HuH-7.5 (cell line): ENCODE data around the gene KCNC4.

Experiments used
- DNase-seq: peaks from one replicate; pipeline ENCODE4 v3.0.0; 2011; ENCODE audit warnings: low spot score

The KCNC4 gene

DNA sequence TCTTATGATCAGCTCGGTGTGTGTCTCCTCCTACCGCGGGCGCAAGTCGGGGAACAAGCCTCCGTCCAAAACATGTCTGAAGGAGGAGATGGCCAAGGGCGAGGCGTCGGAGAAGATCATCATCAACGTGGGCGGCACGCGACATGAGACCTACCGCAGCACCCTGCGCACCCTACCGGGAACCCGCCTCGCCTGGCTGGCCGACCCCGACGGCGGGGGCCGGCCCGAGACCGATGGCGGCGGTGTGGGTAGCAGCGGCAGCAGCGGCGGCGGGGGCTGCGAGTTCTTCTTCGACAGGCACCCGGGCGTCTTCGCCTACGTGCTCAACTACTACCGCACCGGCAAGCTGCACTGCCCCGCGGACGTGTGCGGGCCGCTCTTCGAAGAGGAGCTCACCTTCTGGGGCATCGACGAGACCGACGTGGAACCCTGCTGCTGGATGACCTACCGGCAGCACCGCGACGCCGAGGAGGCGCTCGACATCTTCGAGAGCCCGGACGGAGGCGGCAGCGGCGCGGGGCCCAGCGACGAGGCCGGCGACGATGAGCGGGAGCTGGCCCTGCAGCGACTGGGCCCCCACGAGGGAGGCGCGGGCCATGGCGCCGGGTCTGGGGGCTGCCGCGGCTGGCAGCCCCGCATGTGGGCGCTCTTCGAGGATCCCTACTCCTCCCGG is 1.5 kb downstream of the KCNC4 start:
- DNase-seq, result no peak

DNA sequence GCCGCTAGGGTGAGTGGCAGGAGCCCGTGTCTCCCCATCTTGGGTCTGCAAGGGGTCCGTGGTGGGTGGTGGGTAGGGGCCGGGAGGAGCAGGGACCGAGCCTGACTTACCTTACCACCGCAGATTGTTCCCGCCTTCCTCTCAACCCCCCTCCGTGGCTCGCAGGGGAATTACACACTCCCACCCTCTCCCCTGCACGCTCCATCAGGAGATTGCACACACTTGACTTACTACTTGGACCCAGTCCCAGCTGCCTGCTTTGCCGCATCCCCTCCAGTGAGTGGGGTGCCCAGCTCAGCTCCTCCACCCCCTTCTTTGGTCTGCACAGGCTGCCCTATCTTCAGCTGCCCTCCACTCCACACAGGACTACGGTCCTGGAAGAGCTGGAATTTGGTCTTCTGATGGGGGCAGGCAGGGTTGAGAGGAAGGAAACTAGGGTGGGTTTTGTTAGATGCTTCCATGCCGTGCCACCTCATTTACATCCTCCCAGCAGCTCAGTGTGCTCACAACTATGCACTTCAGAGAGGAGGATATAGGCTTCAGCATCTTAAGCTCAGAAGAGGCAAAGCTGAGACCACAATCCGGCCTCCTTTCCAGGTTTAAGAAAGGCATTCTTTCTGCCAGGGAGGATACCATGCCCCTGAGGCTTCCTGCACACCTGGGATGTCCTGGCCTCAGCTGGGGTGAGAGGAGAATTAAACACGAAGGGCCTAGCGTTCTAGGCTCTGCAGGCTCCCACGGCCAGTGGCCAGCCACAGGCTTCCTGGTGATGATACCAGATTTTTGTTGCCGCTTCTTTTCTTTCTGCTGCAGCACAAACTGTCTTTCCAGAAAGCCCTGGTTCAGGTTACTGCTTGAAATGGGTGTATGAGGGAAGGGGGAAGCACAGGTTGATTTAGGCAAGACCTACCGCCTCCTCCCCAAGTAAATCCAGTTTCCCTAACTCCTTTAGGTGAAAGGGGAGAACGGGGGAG is 2.3 kb downstream of the KCNC4 start:
- DNase-seq, result no peak

DNA sequence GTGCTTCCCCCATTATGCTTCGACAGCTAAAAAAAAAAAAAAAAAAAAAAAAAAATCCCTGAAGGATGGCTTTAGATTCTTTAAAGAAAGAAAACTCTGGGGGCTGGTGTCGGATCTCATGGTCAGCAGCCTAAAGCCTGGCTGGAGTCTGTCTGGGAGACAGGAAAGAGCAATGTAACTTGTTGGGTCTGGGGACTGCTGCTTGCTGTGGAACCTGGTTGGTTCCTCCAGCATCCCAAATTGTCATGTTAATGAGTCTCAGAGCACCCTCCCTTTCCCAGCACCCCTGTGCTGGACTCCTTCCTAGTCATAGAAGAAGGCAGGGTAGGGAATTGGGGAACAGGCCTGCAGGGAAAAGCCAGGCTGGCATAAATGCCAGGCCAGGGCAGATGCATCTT is 3.0 kb downstream of the KCNC4 start:
- DNase-seq, result no peak

DNA sequence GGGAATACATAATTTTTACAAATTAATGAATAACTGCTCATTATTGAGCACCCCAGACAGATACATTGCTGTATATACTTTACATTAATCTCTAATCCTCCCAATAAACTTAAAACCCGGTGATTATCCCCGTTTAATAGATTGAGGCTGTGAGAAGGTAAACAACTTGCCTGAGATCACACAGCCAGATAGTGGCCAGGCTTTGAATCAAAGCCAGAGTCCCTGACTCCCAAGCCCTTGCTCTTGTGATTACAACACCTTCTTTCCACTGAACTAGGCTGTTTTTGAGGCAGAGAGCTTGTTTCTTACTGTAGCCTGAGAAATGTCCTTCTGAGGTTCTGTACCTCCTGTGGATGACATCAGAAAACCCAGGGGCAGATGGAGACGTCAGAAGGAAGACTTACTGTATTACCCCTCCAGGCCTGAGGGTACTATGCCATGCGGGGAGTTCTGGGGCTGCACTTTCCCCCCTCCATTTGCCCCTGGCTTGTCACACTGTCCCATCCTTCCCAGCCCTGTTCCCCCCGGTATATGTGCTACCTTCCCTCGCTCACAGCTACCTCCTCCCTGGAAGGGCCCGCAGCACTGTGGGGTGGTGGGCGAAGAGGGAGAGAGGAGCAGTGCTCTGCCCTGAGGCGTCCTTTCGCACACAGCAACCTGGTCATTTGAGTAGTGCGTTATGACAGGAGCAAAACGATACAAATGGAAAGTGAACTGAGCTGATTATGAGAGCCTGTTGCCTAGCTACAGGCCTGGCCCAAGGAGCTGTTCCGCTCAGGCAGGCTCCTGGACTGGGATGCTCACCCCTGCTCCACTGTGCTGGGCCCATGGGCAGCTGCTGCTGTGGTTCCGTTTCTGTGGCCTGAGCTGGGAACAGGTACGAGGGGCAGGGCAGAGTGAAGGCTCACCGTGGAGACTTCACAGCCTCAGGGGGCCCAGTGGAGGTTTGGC is 4.6 kb downstream of the KCNC4 start:
- peak; percentile 57 for DNase-seq

DNA sequence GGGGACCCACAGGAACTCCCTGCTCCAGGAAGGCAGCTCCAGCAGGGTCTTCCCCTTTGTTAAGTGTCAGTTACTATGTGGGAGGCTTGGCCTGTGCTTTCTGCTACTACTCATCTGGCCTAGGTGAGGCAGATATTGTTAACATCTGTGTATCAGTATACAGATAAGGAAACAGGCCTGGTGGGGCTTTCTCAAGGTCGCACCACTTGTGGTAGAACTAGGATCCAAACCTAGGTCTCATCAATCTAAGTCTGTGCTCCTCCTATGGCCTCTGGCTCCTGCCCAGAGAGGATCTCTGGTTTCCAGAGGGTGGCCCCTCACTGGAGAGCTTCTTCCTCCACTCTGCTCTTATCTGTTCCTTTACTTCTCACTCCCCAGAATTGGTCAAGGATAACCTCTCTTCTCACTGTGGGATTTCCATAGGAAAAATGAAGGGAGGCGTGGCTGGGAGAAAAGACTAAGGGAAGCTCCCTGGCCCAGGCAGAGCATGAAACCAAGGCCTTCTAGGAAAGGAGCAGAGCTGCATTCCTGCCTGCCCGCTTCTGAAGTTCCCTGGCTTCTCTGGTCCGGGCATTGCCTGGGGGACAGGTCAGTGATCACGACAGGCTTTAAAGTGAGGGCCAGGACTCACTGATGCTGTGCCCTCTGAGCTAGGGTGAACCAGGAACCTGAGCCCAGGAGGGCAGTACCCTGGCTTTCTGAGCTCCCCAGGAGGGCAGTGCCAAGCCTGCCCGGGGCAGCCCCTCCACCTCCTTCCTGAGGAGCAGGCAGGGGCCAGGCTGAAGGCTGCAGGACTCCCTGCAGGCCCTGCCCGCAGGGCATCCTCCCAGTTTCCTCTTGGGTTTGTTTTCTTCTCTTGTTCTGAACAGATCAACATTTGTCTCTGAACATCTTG is 5.8 kb downstream of the KCNC4 start:
- DNase-seq, result no peak

DNA sequence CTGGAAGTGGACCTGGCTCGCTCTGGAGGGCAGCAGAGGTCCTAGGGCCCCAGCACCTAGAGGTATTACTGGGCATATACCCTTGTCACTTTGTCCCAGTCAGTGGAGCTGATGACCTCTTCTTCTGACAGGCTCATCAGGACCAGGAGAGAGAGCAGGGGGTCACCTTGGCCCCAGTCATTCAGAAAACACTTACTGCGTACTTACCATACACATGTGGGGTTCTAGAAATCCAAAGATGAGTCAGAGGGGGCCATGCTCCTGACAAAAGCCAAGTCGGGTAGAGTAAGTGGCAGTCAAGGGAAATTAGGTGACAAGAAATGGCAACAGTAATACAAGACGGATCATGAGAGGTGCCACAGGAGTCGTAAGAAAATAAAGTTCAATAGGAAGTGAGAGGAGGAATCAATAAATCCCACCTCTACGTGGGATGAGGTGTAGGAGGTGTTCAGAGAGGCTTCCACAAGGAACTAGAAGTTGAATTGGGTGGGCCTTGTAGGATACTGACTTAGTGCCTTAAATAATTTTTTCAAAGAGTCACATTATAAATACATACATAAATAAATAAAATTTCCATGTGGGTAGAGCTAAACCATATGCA is 6.8 kb downstream of the KCNC4 start:
- DNase-seq, result no peak

DNA sequence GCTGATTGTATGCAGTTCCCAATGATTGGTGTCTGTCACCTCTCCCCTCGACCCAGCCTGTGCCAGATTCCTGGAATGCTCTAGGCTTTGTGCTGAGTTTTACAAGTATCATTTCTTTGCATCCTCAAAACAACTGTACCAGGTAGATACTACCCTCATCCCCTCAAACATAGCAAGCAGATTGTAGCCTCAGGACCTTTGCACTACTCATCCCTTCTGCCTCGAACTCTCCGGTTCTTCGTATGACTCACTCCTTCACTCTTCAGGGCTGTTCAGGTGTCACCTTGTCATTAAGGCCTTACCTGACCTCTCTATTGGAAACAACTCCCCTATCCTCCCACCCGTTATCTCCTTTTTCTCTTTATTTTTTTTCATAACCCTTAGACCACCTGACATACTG is 8.0 kb downstream of the KCNC4 start:
- no peak for DNase-seq

DNA sequence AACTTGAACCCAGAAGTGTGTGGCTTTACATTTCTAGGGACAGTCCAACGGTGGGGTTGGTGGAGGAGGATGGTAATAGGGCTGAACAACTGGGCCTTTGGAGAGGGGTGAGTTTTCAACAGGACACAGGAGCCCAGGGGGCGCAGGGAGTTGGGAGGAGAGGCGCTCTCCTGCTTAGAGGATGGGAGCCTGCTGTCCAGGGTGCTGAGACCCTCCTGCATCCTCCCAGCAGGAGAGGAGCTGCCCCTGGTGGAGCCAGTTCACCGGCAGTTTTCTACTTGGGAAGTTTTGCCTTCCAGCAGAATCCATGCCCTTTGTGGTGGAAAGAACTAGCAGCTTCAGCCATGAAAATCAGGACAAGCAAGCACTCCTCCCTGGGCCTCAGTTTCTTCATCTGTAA is 8.6 kb downstream of the KCNC4 start:
- DNase-seq, result no peak

DNA sequence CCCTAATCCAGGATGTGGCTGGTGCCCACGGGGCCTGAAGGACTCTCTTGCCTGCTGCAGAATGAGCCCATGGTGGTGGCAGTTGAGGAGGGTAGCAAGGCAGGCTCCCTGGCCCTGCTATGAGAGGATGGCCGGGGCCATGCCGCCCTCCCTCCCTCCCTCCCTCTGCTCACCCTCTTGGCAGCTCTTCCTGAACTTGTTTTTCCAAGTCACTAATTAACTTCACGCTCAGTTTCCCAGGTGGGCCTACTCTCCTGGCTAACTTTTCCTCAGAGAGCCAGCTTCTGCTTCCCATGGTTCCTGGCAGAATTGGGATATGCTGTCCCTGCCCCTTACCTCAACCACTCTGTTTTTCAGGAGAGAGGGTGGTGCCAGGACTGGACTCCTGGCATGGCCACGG is 10.2 kb downstream of the KCNC4 start:
- DNase-seq, result no peak

DNA sequence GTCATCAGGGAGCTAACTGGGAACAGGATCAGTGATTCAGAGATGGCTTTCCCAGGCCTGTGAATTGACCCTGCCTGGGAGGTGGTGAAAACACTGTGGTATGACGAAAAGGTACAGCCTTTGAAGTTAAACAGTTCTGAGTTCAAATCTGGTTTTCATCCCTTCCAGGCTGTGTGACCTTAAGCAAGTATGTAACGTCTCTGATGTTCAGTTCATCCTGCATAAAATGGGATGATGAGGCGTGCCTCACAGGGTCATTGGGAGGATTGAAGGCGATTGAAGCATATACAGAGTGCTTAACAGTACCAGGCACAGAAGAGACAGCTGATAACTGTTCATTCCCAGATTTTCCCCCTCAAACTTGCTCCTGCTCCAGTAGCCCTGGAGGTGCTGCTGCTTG is 11.0 kb downstream of the KCNC4 start:
- DNase-seq, result no peak

DNA sequence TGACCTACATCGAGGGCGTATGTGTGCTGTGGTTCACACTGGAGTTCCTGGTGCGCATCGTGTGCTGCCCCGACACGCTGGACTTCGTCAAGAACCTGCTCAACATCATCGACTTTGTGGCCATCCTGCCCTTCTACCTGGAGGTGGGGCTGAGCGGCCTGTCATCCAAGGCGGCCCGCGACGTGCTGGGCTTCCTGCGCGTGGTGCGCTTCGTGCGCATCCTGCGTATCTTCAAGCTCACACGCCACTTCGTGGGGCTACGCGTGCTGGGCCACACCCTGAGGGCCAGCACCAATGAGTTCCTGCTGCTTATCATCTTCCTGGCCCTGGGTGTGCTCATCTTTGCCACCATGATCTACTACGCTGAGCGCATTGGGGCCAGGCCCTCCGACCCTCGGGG is 13.0 kb downstream of the KCNC4 start:
- DNase-seq, result no peak

DNA sequence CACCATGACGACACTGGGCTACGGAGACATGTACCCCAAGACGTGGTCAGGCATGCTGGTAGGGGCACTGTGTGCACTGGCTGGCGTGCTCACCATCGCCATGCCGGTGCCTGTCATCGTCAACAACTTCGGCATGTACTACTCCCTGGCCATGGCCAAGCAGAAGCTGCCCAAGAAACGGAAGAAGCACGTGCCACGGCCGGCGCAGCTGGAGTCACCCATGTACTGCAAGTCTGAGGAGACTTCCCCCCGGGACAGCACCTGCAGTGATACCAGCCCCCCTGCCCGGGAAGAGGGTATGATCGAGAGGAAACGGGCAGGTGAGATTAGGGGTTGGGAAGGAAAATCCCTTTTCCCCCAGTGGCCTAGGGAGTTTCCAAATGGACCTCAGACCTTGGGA is 13.5 kb downstream of the KCNC4 start:
- DNase-seq, result no peak

DNA sequence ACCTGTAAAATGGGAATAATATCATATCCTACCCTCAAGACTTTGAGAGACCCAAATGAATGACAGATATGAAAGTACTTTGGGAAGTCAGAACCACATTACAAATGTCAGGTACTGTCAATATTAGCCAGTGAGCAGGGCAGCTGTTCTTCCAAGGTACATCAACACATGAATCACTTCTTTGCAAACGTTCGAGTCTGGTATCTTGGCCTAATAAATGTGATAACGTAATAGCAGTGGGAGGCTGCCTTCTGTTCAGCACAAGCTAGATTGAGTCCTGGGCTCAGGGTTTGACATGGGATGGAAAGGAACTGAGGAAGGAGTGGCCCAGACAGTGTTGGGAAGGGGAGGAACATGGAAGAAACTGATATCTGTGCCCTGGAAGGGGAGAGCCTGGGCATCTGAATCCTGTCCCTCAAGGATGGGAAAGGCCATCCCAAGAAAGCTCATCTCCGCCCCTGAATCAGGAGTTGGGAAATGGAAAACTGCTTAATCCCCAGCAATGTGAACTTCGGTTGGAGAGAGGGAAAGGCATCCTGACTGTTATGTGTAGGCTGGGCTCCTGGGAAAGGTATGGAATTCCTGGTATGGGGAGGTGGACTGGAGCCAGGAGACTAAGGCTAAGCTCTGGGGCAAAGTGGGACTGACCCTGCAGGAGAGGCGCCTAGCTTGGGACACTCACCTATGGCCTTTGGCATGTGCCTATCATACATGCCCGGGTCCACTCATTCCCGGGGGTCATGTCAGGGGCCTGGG is 14.3 kb downstream of the KCNC4 start:
- DNase-seq, result peak; percentile 63

DNA sequence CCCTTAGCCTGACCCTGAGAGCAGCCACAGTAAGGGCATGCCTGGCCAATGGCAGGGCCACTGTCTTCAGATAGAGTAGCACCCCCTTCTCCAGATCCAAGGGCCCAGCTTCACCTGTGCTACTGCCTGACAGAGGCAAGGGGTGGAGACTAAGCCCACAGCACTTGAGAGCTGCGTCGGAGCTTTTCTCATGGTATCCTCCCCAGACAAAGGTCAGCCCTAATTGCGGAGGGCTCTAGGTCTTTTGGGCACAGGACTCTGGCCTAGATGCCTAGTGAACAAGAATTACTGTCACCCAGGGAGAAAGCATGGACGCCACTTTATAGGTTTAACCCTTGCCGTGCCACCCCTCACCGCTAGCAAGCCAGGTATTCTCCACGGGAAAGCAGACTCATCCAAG is 15.1 kb downstream of the KCNC4 start:
- no peak for DNase-seq

DNA sequence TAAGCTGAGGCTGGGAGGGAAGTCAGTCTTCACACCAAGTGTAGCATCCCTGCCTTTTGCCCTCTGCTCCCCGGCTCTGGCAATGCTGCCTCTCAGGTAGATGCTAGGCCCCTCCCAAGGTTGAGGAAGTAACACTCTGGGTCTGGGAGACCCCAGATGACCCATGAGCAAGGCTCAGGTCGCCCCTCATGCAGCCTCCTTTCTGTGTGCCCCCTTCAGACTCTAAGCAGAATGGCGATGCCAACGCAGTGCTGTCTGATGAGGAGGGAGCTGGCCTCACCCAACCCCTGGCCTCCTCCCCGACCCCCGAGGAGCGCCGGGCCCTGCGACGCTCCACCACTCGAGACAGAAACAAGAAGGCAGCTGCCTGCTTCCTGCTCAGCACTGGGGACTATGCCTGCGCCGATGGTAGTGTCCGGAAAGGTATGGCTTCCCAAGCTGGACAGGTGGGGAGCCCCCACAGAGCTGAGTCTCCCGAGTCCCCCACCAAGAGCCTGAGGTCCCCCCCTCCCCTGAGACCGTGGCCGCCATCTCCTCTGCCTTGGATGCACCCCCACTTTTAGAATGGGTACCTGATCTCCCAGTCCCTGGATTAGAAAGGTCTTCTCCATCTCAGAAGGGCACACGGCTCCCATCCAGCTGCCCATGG is 15.8 kb downstream of the KCNC4 start:
- DNase-seq, result no peak

DNA sequence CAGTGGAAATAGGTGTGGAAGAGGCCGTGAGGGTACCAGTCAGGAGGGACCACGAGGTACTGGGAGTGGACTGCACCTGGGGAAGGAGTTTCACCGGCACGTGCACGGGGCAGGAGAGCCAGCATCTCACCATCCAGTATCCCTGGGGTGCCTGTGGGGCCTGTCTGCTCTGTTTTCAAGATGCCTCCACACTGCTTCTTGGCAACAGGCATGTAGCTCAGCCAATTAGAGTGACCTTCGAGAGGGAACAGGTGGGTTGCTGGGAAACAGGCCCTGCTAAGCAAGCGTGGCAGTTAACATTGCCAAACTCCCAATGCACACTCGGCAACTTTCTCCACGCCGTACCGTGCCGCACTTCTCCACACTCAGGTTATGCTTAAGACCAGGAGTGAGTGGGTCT is 17.7 kb downstream of the KCNC4 start:
- no peak for DNase-seq

DNA sequence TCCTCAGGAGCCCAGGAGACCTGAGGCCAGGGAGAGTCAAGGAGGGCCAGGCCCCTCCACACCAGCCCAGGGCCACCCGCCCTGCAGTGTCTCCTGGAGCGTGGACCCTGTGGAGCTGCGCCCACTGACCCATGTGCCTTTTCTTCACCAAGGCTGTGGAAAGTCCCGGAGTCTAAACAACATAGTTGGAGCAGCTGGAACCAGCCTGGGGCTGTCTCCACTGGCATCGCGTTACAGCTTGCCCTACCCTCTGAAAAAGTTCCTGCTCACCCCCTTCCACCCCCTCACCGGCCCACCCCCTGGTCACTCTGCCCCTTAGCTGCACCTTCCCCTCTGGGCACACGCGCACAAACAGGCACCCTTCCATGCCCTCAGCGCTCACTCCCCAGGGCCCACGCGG is 18.3 kb downstream of the KCNC4 start:
- no peak for DNase-seq

DNA sequence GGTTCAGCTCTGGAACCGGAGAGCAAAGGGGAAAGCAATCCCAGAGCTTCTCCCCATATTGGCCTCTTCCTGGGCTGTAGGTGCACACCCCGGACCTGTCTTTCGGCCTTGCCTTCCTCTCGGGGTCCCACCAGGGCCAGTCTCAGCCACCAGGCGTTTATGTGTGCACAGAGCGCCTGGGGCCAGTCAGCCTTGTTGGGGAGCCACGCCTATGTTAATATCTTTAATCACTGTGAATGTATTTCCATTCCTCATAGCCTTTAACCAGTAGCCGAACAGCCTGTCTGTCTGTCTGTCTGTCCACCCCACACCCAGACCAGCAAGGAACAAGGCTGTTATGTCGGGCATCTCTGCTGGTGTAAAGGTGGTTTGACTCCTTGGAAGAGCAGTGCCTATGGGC is 18.8 kb downstream of the KCNC4 start:
- no peak for DNase-seq

DNA sequence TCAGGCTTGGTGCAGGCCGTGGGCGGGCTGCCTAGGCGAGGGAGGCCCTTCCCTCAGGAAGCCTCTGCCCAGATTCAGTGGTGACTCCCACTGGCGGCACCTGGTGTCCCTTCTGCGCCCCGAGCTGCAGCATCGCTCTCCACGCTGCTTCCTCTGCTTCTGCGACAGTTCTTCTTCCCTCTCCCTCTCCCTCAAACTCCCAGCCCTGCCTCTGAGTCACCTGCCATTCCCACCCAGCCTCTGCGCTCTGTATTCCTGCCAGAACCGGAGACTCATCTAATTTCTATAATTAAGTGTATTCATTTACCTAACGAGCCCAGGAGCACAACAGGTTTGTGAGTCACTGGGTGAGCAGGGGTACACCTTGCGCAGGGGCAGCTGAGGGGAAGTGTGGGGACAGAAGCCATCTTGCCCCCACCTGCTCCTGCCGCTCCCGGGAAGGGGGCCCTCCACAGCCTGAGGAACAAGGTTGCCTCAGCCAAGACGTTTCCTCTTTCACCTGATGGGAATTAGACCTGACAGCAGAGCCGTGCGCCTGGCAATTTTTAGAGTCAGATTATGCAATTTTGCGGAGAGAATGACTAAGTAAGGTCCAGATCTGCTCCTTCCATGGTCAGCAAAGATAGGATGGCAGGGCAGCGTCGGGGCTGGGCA is 19.4 kb downstream of the KCNC4 start:
- DNase-seq, result no peak
